OCI-LY3 (cell line): ENCODE data around the gene GRK3.

Experiments
- H2AFZ ChIP-seq: fragments of 200-600, 300-600 bp; shearing (Covaris generic); 2 replicates; pipeline ENCODE4 v1.6.0; 2014; ENCODE audit warnings: antibody characterized with exemption, low read depth, low read length
- H3K27ac ChIP-seq: fragments of 200-600, 300-600 bp; sonication (generic); 2 replicates; pipeline ENCODE4 v1.5.1; 2014; ENCODE audit warnings: mild to moderate bottlenecking, low read length, moderate library complexity, mixed read lengths
- H3K27me3 ChIP-seq: fragments of 200-600, 300-600 bp; sonication (generic); 2 replicates; pipeline ENCODE4 v1.6.1; 2014; ENCODE audit warnings: low read depth, low read length, mixed read lengths
- H3K36me3 ChIP-seq: fragments of 200-600, 300-600 bp; sonication (generic); replicated peaks from 2 replicates; pipeline ENCODE3; 2014; ENCODE audit warnings: low read depth, low read length, mixed read lengths
- H3K4me1 ChIP-seq: fragments of 300-600, 200-600 bp; sonication (generic); 2 replicates; pipeline ENCODE4 v1.6.1; 2014; ENCODE audit warnings: low read length, mixed read lengths
- H3K4me2 ChIP-seq: fragments of 200-600, 300-600 bp; sonication (generic); 2 replicates; pipeline ENCODE4 v1.6.1; 2014; ENCODE audit warnings: low read length, mixed read lengths
- H3K4me3 ChIP-seq: fragments of 300-600, 200-600 bp; sonication (generic); 2 replicates; pipeline ENCODE4 v1.5.1; 2014; ENCODE audit warnings: antibody characterized with exemption, mild to moderate bottlenecking, low read length, moderate library complexity
- H3K79me2 ChIP-seq: fragments of 300-600, 200-600 bp; shearing (Covaris generic); 2 replicates; pipeline ENCODE4 v1.6.1; 2014; ENCODE audit warnings: mild to moderate bottlenecking, low read length, mixed read lengths
- H3K9ac ChIP-seq: fragments of 300-600, 200-600 bp; shearing (Covaris generic); 2 replicates; pipeline ENCODE4 v1.6.0; 2014; ENCODE audit warnings: mild to moderate bottlenecking, low read length, moderate library complexity
- H3K9me3 ChIP-seq: fragments of 200-600, 300-600 bp; shearing (Covaris generic); 2 replicates; pipeline ENCODE4 v1.6.1; 2014; ENCODE audit warnings: low read length, mixed read lengths; ENCODE audit not compliant: insufficient read depth
- H4K20me1 ChIP-seq: fragments of 200-600, 300-600 bp; sonication (generic); 2 replicates; pipeline ENCODE4 v1.6.1; 2016; ENCODE audit warnings: low read length, mixed read lengths; ENCODE audit not compliant: insufficient read depth
- CTCF ChIP-seq: fragments of 200-600, 300-600 bp; sonication (generic); IDR thresholded peaks from 2 replicates; pipeline ENCODE4 v1.5.1; 2014; ENCODE audit warnings: antibody characterized with exemption, low read length, low read depth
- EZH2phosphoT487 ChIP-seq: fragments of 200-600 bp; shearing (Covaris generic); IDR thresholded peaks from 2 replicates; pipeline ENCODE4 v1.6.1; 2018; ENCODE audit warnings: antibody characterized with exemption, mixed run types, low read depth

GRK3 gene

GRCh38 chr22:25748704-25749103 lies 184.2 kb downstream of the GRK3 start:
- TF ChIP-seq EZH2phosphoT487 (no peak), CTCF (no peak)
- H4K20me1 ChIP-seq, result peaks cover 27% of the 10 kb centered on the region
- no peaks in the 10 kb centered on the region for H3K27me3 ChIP-seq
- peak overlapping the region; percentile 68; the same call in 1 of the 2 replicates for H3K4me3 ChIP-seq
- H3K4me2 ChIP-seq, result peak overlapping the region; percentile 91
- peaks cover 98% of the 10 kb centered on the region for H3K79me2 ChIP-seq
- no peaks in the 10 kb centered on the region for H3K9me3 ChIP-seq
- peaks cover 46% of the 10 kb centered on the region for H3K36me3 ChIP-seq
- peak overlapping the region; percentile 90 for H3K27ac ChIP-seq
- H3K4me1 ChIP-seq, result peaks cover 72% of the 10 kb centered on the region
- H2AFZ ChIP-seq, result no peak overlapping the region
- peak overlapping the region; percentile 73 for H3K9ac ChIP-seq

- Histone ChIP-seq H3K4me1 (peaks cover 67% of the 10 kb centered on the region), H2AFZ (no peak overlapping the region), H3K4me3 (peak overlapping the region; percentile 68), H3K4me2 (peak overlapping the region; percentile 91), H3K9ac (peak overlapping the region; percentile 73), H3K36me3 (peaks cover 49% of the 10 kb centered on the region), H3K9me3 (no peaks in the 10 kb centered on the region), H3K27ac (peak overlapping the region; percentile 90), H3K79me2 (peaks cover 98% of the 10 kb centered on the region), H3K27me3 (no peaks in the 10 kb centered on the region), H4K20me1 (peaks cover 36% of the 10 kb centered on the region)
- TF ChIP-seq EZH2phosphoT487, result no peak
- no peak; the same call in 1 of the 2 replicates for TF ChIP-seq CTCF
These were observed 185.1 kb downstream of the GRK3 start for GRCh38 chr22:25749420-25750169.

GRCh38 chr22:25750569-25751173 lies 186.2 kb downstream of the GRK3 start:
- Histone ChIP-seq H3K27me3 (no peaks in the 10 kb centered on the region), H3K36me3 (peaks cover 54% of the 10 kb centered on the region), H3K79me2 (peaks cover 95% of the 10 kb centered on the region), H3K27ac (peak overlapping the region; percentile 90), H3K9me3 (no peaks in the 10 kb centered on the region), H2AFZ (no peak overlapping the region), H3K4me3 (peak overlapping the region; percentile 68), H3K4me1 (peaks cover 57% of the 10 kb centered on the region), H3K9ac (peak overlapping the region; percentile 73; the same call in 1 of the 2 replicates), H4K20me1 (peaks cover 37% of the 10 kb centered on the region), H3K4me2 (peak overlapping the region; percentile 91)
- TF ChIP-seq EZH2phosphoT487, result no peak
- TF ChIP-seq CTCF, result no peak

GRCh38 chr22:25751174-25751581 lies 186.7 kb downstream of the GRK3 start:
- peaks cover 95% of the 10 kb centered on the region for H3K79me2 ChIP-seq
- no peak overlapping the region for H3K9ac ChIP-seq
- no peaks in the 10 kb centered on the region for H3K27me3 ChIP-seq
- no peaks in the 10 kb centered on the region for H3K9me3 ChIP-seq
- H2AFZ ChIP-seq, result no peak overlapping the region
- no peak overlapping the region for H3K27ac ChIP-seq
- peaks cover 52% of the 10 kb centered on the region for H3K4me1 ChIP-seq
- H3K4me2 ChIP-seq, result no peak overlapping the region
- no peak for TF ChIP-seq CTCF
- TF ChIP-seq EZH2phosphoT487, result no peak
- peaks cover 52% of the 10 kb centered on the region for H3K36me3 ChIP-seq
- H3K4me3 ChIP-seq, result no peak overlapping the region
- peaks cover 33% of the 10 kb centered on the region for H4K20me1 ChIP-seq
